Fibroblast of lung (primary cell): Measurements from ENCODE around the gene FASTKD1. TPM values are rescaled to one million over a fixed set of nuclear protein-coding genes. Genes with fewer than 3 reads are reported as not detected.
A peak's percentile ranks its signal among the peaks of the same experiment; 100 is the strongest.

Experiments used
- DNase-seq, 2 donors: peaks; one replicate each; pipeline versions ENCODE4 v3.0.0 to v3.0.0-alpha.2; 2010; ENCODE audit warnings: low read depth in 2 of 2
- H2AFZ ChIP-seq: 2 replicates; pipeline ENCODE4 v1.5.1; 2012; ENCODE audit warnings: low read length, control low read depth, inconsistent platforms
- H3K27ac ChIP-seq: 2 replicates; pipeline ENCODE4 v1.5.1; 2011; ENCODE audit warnings: low read length, control low read depth; ENCODE audit not compliant: insufficient read depth
- H3K27me3 ChIP-seq: 2 replicates; pipeline ENCODE4 v1.5.1; 2011; ENCODE audit warnings: mild to moderate bottlenecking, low read length; ENCODE audit not compliant: control insufficient read depth, insufficient read depth
- H3K36me3 ChIP-seq: 2 replicates; pipeline ENCODE4 v1.5.1; 2011; ENCODE audit warnings: low read length; ENCODE audit not compliant: control insufficient read depth, insufficient read depth
- H3K4me1 ChIP-seq: 2 replicates; pipeline ENCODE4 v1.5.1; 2011; ENCODE audit warnings: low read length; ENCODE audit not compliant: control insufficient read depth, insufficient read depth; ENCODE audit errors: extremely low read depth
- H3K4me2 ChIP-seq: 2 replicates; pipeline ENCODE4 v1.5.1; 2011; ENCODE audit warnings: low read length, control low read depth; ENCODE audit not compliant: insufficient read depth; ENCODE audit errors: extremely low read depth
- H3K4me3 ChIP-seq, 4 experiments: fragments of 200-600 bp in 1 of 4; sonication (generic) in 1 of 4; replicated peaks in 1 of 4; 2 replicates each; pipeline ENCODE4 v1.5.1; 2011 to 2016; ENCODE audit warnings: low read length in 4 of 4, low read depth in 3 of 4, mild to moderate bottlenecking in 3 of 4, control low read depth in 2 of 4, inconsistent platforms in 1 of 4, mixed read lengths in 1 of 4; ENCODE audit not compliant: insufficient read depth in 1 of 4; ENCODE audit errors: control extremely low read depth in 1 of 4
- H3K79me2 ChIP-seq: 2 replicates; pipeline ENCODE4 v1.5.1; 2012; ENCODE audit warnings: mild to moderate bottlenecking, low read length, inconsistent platforms; ENCODE audit not compliant: control insufficient read depth, insufficient read depth
- H3K9ac ChIP-seq: 2 replicates; pipeline ENCODE4 v1.5.1; 2011; ENCODE audit warnings: mild to moderate bottlenecking, low read length, control low read depth; ENCODE audit not compliant: insufficient read depth
- H3K9me3 ChIP-seq: 2 replicates; pipeline ENCODE4 v1.5.1; 2012; ENCODE audit warnings: low read depth, low read length; ENCODE audit not compliant: control insufficient read depth, insufficient read depth
- H4K20me1 ChIP-seq: 2 replicates; pipeline ENCODE4 v1.5.1; 2011; ENCODE audit warnings: low read length; ENCODE audit not compliant: control insufficient read depth, insufficient read depth; ENCODE audit errors: extremely low read depth
- EZH2 ChIP-seq: IDR thresholded peaks from 2 replicates; pipeline ENCODE4 v1.5.1; 2012; ENCODE audit warnings: low read length, control low read depth, mild to moderate bottlenecking; ENCODE audit errors: missing control alignments
- polyA plus RNA-seq, 2 donors: library from polyadenylated mRNA; depleted of rRNA in 1 of 2; stranded (reverse) in 1 of 2; unstranded in 1 of 2; fragments of >200 nt; gene quantifications; 2 replicates each; pipeline ENCODE4 v1.2.1, GENCODE V29; 2011 to 2012; ENCODE audit warnings: missing spikeins in 1 of 2
- total RNA-seq: library from RNA; depleted of rRNA; stranded (reverse); fragments of >200 nt; gene quantifications from 2 replicates; pipeline ENCODE4 v1.2.1, GENCODE V29; 2014
- TF ChIP-seq, protein P1 (sequence below), 2 donors: IDR thresholded peaks in 1 of 2; conservative IDR thresholded peaks in 1 of 2; 1 replicate in 1 of 2; 2 replicates in 1 of 2; pipeline ENCODE4 v1.5.1; 2011 to 2012; ENCODE audit warnings: low read length in 2 of 2, control low read depth in 1 of 2, inconsistent platforms in 1 of 2, low read depth in 1 of 2, mild to moderate bottlenecking in 1 of 2

The FASTKD1 gene
- total and polyA plus RNA-seq, 2 donors (not counting 1 experiment from before 2014, with no cell fraction given), result 11.8 to 19.3 TPM

DNA sequence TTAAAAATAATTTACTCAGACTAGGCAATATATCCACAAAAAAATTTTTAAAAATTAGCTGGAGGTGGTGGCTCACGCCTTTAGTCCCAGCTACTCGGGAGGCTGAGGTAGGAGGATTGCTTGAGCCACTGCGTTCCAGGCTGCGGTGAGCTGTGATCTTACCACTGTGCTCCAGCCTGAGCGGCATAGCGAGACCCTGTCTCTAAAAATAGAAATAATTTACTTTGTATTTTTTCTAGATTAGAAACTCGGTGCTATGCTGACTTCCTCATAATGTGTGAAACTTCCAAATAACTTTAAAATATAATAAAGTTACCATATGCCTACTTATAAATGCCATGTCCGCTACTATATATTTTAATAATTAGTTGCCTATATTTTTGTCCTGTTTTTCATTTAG is 17.1 kb upstream of the FASTKD1 start:
- Histone ChIP-seq H3K27me3 (no peaks in the 10 kb centered on the region), H3K9ac (no peak overlapping the region), H2AFZ (no peak overlapping the region), H3K4me3 (no peak overlapping the region), H4K20me1 (no peaks in the 10 kb centered on the region), H3K27ac (no peak overlapping the region), H3K4me2 (no peak overlapping the region), H3K79me2 (peaks cover 86% of the 10 kb centered on the region), H3K9me3 (no peaks in the 10 kb centered on the region), H3K4me1 (no peaks in the 10 kb centered on the region), H3K36me3 (no peaks in the 10 kb centered on the region)
- DNase-seq, result no peak
- TF ChIP-seq, protein P1, sequence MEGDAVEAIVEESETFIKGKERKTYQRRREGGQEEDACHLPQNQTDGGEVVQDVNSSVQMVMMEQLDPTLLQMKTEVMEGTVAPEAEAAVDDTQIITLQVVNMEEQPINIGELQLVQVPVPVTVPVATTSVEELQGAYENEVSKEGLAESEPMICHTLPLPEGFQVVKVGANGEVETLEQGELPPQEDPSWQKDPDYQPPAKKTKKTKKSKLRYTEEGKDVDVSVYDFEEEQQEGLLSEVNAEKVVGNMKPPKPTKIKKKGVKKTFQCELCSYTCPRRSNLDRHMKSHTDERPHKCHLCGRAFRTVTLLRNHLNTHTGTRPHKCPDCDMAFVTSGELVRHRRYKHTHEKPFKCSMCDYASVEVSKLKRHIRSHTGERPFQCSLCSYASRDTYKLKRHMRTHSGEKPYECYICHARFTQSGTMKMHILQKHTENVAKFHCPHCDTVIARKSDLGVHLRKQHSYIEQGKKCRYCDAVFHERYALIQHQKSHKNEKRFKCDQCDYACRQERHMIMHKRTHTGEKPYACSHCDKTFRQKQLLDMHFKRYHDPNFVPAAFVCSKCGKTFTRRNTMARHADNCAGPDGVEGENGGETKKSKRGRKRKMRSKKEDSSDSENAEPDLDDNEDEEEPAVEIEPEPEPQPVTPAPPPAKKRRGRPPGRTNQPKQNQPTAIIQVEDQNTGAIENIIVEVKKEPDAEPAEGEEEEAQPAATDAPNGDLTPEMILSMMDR (conservative IDR thresholded peaks at IDR 0.05 in 1 of 2, IDR thresholded peaks at IDR 0.05 in 1 of 2; ENCODE audit: low read depth in 1 of 2, low read length in 2 of 2), result no peak
- TF ChIP-seq EZH2, result no peak

DNA sequence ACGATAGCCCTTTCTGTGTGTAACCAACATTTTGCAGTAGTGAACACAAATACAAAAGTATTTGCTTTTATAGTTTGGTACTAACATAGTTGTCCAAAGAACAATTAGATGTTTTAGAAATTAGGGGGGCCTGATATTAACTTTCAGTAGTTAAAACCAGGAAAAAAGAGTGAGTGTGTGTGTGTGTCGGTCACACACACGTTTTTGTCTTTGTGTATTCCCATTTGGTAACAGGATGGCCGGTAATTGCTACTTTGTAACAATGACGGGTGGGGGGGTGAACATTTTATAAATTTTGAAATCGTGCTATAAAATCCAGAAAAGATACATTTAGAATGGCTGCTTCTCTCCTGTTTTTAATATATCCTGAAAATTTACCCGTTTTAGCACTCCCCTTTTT is 12.0 kb upstream of the FASTKD1 start:
- Histone ChIP-seq H2AFZ (no peak overlapping the region), H3K27ac (peak overlapping the region; percentile 93)
- DNase-seq, result peak in 1 of 2 donors; percentile 4

DNA sequence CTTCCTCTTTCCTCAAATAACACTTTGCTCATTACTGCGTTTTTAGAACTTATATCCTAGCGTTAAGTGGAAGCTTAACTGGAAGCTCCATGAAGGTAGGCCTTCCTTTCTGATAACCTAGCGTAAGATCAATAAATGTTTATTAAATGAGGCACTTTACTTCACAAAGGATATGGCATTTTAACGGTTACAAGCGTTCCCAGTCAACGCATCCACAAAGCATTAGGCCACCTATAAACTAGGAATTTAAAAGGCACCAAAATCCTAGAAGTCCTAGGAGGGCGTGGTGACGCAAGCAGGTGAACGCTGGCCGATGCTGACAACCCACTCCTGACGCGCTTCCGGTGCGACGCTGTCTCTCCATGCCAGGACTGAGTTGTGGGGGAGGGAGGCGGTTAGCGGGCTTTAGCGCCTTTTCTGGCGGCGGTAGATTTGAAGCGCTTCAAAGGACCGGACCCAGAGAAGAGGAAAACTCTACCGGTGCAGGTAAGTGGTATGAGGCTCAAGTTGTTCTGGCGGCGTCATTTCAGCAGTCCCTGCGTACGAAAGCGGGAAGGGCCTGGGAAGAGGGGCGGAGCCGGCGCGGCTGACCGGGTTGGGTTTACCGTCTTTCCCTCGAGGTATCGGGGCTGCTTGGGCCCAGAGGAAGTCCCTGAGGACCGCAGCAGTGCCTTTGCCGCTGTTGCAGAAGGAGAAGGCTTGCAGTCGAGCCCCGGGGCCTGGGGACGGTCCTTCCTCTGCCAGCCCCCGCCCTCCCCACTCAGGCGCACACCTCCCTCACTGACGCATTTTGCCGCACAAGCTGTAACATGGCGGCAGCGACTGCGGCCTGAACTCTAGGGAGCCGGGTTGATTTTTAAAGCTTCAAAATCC is 10.6 kb upstream of the FASTKD1 start, which contains the start of gene PPIG:
Gene PPIG, plus strand, starts transcription at position 347 of the 873 bp plus-strand sequence. CDS start 19,691 bp downstream, outside the sequence.
- Histone ChIP-seq H3K79me2 (peaks cover 45% of the 10 kb centered on the region), H3K36me3 (no peaks in the 10 kb centered on the region), H3K9ac (peak within 1 kb of the TSS; percentile 87), H2AFZ (peak within 1 kb of the TSS; percentile 75), H3K4me2 (peak within 1 kb of the TSS; percentile 9), H3K4me1 (no peaks in the 10 kb centered on the region), H4K20me1 (no peaks in the 10 kb centered on the region), H3K4me3 (peak within 1 kb of the TSS; percentile 34 to 98 (median 61)), H3K9me3 (no peaks in the 10 kb centered on the region), H3K27me3 (no peaks in the 10 kb centered on the region), H3K27ac (peak within 1 kb of the TSS; percentile 93)
- TF ChIP-seq EZH2, result no peak
- TF ChIP-seq, protein P1 (conservative IDR thresholded peaks at IDR 0.05 in 1 of 2, IDR thresholded peaks at IDR 0.05 in 1 of 2; ENCODE audit: low read depth in 1 of 2, low read length in 2 of 2), result no peak
- peak; percentile 91 to 92 for DNase-seq

More for the DNA sequence above, 12.0 kb upstream of the FASTKD1 start:
- Histone ChIP-seq H3K36me3 (no peaks in the 10 kb centered on the region), H3K27me3 (no peaks in the 10 kb centered on the region), H4K20me1 (no peaks in the 10 kb centered on the region), H3K4me3 (peak overlapping the region; percentile 34 to 98 (median 68)), H3K79me2 (peaks cover 57% of the 10 kb centered on the region), H3K4me1 (no peaks in the 10 kb centered on the region), H3K9me3 (no peaks in the 10 kb centered on the region), H3K4me2 (peak overlapping the region; percentile 55), H3K9ac (peak overlapping the region; percentile 40)
- TF ChIP-seq, protein P1 (conservative IDR thresholded peaks at IDR 0.05 in 1 of 2, IDR thresholded peaks at IDR 0.05 in 1 of 2; ENCODE audit: low read depth in 1 of 2, low read length in 2 of 2), result no peak
- no peak for TF ChIP-seq EZH2
